ENCODE results near the gene ARL4C. TPM values are rescaled to one million over a fixed set of nuclear protein-coding genes. Genes with fewer than 3 reads are reported as not detected.

ARL4C gene
- total RNA-seq, 4 donors from 2014 or later: 20.5 to 62.7 (median 47.0) TPM

DNA sequence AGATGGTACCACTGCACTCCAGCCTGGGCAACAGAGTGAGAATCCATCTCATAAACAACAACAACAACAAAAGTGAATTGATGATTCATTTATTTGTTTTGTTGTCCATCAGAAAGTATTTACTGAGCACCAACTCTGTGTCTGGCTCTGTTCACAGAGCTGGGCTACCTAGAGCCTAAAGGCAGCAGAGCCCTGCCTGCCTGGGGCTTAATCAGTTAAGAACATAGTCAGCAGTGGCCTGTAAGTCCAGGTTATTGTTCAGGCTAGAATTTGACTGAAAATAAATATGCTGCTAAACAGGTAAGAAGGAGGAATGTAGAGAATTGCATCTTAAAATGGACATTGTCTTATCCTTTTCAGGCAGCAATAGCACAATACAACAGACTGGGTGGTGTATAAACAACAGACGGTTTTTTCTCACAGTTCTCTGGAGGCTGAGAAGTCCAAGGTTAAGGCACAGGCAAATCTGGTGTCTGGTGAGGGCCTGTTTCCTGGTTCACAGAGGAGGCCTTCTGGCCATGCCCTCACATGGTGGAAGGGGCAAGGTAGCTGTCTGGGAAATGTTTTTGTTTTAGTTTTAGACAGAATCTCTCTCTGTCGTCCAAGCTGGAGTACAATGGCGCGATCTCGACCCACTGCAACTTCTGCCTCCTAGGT is 22.2 kb upstream of the ARL4C start:
- no peak overlapping the region for H3K4me3 ChIP-seq (ENCODE audit: low read depth, poor library complexity, severe bottlenecking)
- WGBS, 2 donors: 87 to 92% methylated on average over 5 of the region's 5 CpGs
- DNase-seq (ENCODE audit: low spot score in 2 of 2): no peak
- intact Hi-C loops (cut with DNase I; ENCODE audit: low total_unique reads): no loop called here
- no peak for TF ChIP-seq CTCF (IDR thresholded peaks at IDR 0.05)
- no peak for TF ChIP-seq POLR2A (IDR thresholded peaks at IDR 0.05)

DNA sequence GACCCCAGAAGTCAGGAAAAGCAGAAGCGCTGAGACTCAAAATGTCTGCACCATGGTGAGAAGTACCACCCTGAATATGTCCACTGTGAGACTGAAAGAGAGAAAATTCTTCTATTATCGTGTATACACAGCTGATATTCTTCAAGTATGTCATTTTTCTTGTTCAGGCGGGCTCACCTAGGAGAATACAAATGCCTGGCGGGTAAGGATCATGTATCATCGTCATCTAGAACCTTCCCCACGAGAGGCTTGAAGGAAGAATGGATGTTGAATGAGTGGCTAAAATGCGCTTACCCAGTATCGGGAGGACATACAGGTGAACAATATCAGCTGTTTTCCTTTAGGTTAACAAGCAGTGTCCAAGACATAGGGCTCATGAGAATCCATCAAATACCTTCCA is 21.1 kb upstream of the ARL4C start:
- no peak overlapping the region for H3K4me3 ChIP-seq (ENCODE audit: low read depth, poor library complexity, severe bottlenecking)
- DNase-seq (ENCODE audit: low spot score in 2 of 2): no peak
- TF ChIP-seq POLR2A (IDR thresholded peaks at IDR 0.05) (no peak), CTCF (IDR thresholded peaks at IDR 0.05) (no peak)
- intact Hi-C loops (cut with DNase I; ENCODE audit: low total_unique reads): no loop called here
- WGBS, 2 donors: 80 to 83% methylated on average over 8 of the region's 8 CpGs

- no peak for DNase-seq (ENCODE audit: low spot score in 2 of 2)
- TF ChIP-seq POLR2A (IDR thresholded peaks at IDR 0.05) (no peak), CTCF (IDR thresholded peaks at IDR 0.05) (no peak)
- WGBS, 2 donors: 64 to 78% methylated on average over 12 to 16 of the region's 16 CpGs
- no peak overlapping the region for H3K4me3 ChIP-seq (ENCODE audit: low read depth, poor library complexity, severe bottlenecking)
- intact Hi-C loops (cut with DNase I; ENCODE audit: low total_unique reads): no loop called here
Observed at GRCh38 chr2:234514873-234515638, 18.2 kb upstream of the ARL4C start.

- H3K4me3 ChIP-seq (ENCODE audit: low read depth, poor library complexity, severe bottlenecking): no peak overlapping the region
- no peak for DNase-seq (ENCODE audit: low spot score in 2 of 2)
- peak in 1 of 3 donors; percentile 9 for TF ChIP-seq CTCF (IDR thresholded peaks at IDR 0.05)
- TF ChIP-seq POLR2A (IDR thresholded peaks at IDR 0.05): no peak
- WGBS, 2 donors: 88 to 94% methylated on average over 1 of the region's 1 CpG
- intact Hi-C loops (cut with DNase I; ENCODE audit: low total_unique reads): no loop called here
Observed at GRCh38 chr2:234514099-234514498, 17.2 kb upstream of the ARL4C start.

DNA sequence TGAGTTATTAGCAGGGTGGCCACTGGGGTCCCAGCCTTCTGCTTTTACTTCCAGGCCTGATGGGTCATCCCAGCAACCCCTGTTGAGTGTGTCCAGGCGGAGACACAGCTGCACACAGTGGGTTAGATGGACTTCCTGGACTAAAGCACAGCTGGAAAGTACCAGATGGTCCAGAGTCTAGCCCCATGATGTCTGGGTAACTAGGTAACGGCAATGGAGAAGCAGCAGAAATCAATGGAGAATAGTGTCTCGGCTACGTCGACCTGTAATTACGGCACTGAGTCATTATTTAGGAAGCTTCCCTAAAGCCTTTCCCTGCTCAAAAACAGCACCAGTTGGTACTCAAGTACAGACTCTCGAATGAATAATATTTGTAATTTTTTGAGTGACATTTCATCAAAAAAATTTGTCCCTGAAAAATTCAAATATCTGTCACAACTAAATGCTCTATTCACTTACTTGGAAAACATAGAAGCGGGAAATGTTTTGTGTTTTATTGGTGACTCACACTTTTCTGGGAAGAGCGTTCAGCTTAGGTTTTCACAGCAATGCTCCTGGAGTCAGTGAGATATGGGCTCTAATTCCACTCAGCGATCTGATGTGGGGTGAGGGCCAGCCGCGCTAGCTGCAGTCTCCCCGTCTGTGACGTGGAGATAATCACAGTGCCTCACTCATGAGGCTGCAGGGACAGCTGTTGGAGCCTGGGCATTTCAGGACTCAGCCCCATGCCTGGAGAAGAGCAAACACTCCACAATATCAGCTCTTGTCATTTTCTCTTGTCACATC is 16.2 kb upstream of the ARL4C start:
- intact Hi-C loops (cut with DNase I; ENCODE audit: low total_unique reads): no loop called here
- TF ChIP-seq CTCF (IDR thresholded peaks at IDR 0.05) (no peak), POLR2A (IDR thresholded peaks at IDR 0.05) (no peak)
- 87 to 88% methylated on average over 14 of the region's 14 CpGs for WGBS, 2 donors
- DNase-seq (ENCODE audit: low spot score in 2 of 2): no peak
- H3K4me3 ChIP-seq (ENCODE audit: low read depth, poor library complexity, severe bottlenecking): no peak overlapping the region

Measured in lower leg skin (tissue), 4 donors.